IMR-90 (cell line): ENCODE results near the gene CWF19L2.

Experiments used
- MXI1 ChIP-seq: IDR thresholded peaks from 2 replicates; pipeline ENCODE4 v1.6.1; 2012; ENCODE audit warnings: low read depth, mild to moderate bottlenecking, low read length, moderate library complexity, borderline replicate concordance
- TF ChIP-seq, protein P1 (sequence below): conservative IDR thresholded peaks from 2 replicates; pipeline ENCODE4 v1.5.1; 2012; ENCODE audit warnings: mild to moderate bottlenecking, low read depth, low read length, improper control_type of control experiment

DNA sequence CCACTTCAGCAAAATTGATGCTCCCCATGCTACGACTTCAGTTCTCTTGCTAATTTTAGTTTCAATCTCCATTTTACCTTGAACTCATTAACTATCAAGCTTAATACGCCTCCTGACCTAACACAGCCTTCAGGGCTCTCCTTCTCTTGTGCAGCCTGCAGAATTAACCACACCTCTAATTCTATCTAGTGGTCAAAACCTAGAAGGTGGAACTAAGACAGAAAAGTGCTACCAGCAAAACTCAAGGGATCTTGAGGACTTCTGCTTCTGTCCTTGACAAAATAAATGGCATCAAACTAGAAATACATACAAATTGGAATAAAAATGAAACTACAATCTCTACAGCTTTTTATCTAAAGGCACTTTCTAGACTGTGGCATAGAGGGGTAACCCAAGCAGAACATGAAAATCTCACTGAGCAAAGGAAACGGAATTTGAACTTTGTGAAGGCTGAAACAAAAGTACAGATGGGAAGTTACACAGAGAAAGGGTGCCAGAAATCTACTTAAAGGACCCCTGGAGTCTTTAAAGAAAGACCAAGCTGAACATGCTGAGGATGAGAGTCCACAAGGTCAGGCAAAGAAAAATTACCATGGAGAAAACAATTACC is 10.7 kb downstream of the CWF19L2 start:
- TF ChIP-seq, protein P1, sequence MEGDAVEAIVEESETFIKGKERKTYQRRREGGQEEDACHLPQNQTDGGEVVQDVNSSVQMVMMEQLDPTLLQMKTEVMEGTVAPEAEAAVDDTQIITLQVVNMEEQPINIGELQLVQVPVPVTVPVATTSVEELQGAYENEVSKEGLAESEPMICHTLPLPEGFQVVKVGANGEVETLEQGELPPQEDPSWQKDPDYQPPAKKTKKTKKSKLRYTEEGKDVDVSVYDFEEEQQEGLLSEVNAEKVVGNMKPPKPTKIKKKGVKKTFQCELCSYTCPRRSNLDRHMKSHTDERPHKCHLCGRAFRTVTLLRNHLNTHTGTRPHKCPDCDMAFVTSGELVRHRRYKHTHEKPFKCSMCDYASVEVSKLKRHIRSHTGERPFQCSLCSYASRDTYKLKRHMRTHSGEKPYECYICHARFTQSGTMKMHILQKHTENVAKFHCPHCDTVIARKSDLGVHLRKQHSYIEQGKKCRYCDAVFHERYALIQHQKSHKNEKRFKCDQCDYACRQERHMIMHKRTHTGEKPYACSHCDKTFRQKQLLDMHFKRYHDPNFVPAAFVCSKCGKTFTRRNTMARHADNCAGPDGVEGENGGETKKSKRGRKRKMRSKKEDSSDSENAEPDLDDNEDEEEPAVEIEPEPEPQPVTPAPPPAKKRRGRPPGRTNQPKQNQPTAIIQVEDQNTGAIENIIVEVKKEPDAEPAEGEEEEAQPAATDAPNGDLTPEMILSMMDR, result no peak
- TF ChIP-seq MXI1, result no peak
